ENCODE measurements around the gene TBCD.

The TBCD gene

DNA sequence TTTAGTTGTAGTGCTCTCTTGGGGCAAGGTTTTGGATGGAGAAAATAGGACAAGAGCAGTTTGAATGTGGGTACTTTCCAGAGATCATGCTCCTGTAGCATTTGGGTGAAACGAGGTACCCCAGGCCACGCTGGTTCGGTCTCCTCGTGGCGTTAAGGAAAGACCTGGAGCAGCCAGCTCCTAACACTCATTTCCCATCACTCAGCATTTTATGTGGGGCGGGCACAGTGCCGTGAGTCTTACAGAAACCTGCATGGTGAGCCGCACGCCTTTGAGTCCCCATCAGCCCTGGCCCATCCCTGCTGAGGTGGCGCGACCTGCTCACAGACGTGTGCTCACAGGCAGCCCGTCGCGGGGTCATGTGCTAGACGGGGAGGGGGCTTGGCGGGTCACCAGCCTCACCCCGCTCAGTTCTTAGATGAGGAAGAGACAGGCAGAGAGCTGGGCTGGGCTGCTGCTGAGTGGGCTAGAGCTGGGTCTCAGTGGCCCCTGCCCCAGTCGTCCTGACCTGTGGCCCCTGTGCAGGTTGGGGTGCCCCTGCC, 37.3 kb downstream of the TBCD start:
- H3K27ac ChIP-seq, result no peak overlapping the region
- TF ChIP-seq ZFX (IDR thresholded peaks at IDR 0.05; ENCODE audit: borderline replicate concordance) (no peak), CTCF (IDR thresholded peaks at IDR 0.05) (no peak)

GRCh38 chr17:82789806-82790205, 37.9 kb downstream of the TBCD start:
- H3K27ac ChIP-seq, result no peak overlapping the region
- TF ChIP-seq CTCF (IDR thresholded peaks at IDR 0.05), result no peak

DNA sequence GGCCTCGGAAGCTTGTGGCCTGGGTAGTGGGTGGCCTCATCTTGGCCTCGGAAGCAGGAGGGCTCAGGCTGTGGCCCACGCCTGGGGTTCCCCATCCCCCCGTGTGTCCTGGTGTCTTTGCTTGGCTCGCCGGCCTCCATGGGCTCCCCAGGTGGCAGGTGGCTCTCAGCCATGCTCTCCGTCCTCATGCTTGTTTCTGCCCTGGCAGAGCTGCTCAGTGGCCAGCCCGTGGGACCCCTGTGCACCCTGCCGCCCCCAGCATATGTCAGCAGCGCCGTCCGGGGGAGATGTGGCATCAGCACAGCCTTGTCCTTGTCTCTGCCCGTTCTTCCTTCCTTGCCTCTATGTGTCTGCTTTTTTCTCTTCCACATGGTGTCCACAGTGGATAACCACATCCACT, 38.5 kb downstream of the TBCD start:
- TF ChIP-seq CTCF (IDR thresholded peaks at IDR 0.05) (no peak), ZFX (IDR thresholded peaks at IDR 0.05; ENCODE audit: borderline replicate concordance) (no peak)
- H3K27ac ChIP-seq, result no peak overlapping the region

DNA sequence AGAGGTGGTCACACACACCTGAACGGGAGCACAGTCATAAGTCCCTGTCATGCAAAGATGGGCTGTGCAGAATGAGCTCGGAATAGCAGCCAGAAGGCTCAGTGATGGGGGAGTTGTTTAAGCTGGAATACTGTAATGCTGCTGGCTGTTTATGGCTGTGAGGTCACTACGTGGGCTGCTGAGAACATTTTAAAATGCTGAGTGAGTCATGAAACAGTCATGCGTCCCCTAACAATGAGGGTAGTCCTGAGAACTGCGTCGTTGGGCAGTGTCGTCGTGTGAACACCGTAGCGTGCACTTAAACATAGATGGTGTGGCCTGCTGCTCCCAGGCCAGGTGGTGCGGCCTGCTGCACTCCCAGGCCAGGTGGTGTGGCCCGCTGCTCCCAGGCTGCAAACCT, 39.7 kb downstream of the TBCD start:
- TF ChIP-seq ZFX (IDR thresholded peaks at IDR 0.05; ENCODE audit: borderline replicate concordance), result no peak
- no peak for TF ChIP-seq CTCF (IDR thresholded peaks at IDR 0.05)

GRCh38 chr17:82793974-82794630, 42.2 kb downstream of the TBCD start:
- H3K27ac ChIP-seq, result no peak overlapping the region
- no peak for TF ChIP-seq ZFX (IDR thresholded peaks at IDR 0.05; ENCODE audit: borderline replicate concordance)
- no peak for TF ChIP-seq CTCF (IDR thresholded peaks at IDR 0.05)

More for the DNA sequence above, 39.7 kb downstream of the TBCD start:
- H3K27ac ChIP-seq, result no peak overlapping the region

GRCh38 chr17:82794781-82795482, 43.1 kb downstream of the TBCD start:
- H3K27ac ChIP-seq, result no peak overlapping the region

More at GRCh38 chr17:82794781-82795482, 43.1 kb downstream of the TBCD start:
- TF ChIP-seq CTCF (IDR thresholded peaks at IDR 0.05) (no peak), ZFX (IDR thresholded peaks at IDR 0.05; ENCODE audit: borderline replicate concordance) (no peak)

Data from 22Rv1 (cell line).